ENCODE data around the gene HSBP1L1. TPM values are rescaled to one million over a fixed set of nuclear protein-coding genes. Genes with fewer than 3 reads are reported as not detected.

Gene HSBP1L1
- polyA plus RNA-seq, 1 of the 3 experiments (the other 2 are of a cell fraction): 7.4 TPM

DNA sequence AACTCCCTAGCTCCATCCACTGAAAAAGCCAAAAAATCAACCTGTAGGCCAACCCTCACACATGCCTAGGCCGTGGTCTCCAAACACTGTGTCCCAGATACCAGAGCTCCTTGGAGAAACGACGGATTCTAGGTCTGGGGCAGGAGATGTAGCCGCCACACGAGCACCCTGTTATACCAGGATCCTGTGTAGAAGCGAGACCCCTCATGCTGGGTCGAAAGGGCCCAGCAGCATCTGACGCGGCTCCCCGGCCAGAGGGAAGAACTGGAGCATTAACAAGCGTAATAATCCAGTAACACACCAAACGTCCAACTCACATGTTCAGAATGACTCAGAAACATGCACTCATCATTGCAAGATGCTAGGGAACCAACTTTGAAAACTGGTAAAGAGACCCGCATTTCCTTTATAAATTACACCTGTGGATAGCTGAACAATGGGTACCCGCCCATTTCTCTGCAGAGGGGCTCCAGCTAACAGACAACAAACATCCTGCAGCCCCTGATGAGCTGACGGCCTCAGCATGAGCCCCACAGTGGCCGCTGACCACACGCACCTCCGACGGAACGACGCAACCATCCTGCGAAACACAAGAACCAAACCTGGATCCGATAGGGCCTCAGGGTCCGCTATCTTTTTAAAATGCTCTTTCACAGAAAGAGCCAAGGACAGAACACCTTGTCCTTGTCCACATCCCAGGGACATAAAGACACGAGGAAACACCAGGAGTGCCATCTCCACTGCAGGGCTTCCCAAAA lies 27.2 kb upstream of the HSBP1L1 start:
- Histone ChIP-seq H3K4me1 (ENCODE audit: control insufficient read depth in 1 of 2, insufficient read depth in 2 of 2, low read depth in 1 of 2, low read length in 1 of 2) (no peaks in the 10 kb centered on the region), H4K20me1 (ENCODE audit: insufficient read depth) (no peaks in the 10 kb centered on the region), H3K27ac (ENCODE audit: low read depth in 2 of 2, low read length in 1 of 2) (no peak overlapping the region), H3K9me2 (no peaks in the 10 kb centered on the region), H3K79me2 (ENCODE audit: insufficient read depth) (peaks cover 53% of the 10 kb centered on the region; the same call in 1 of the 2 replicates), H3K4me2 (no peak overlapping the region), H2AFZ (ENCODE audit: low read depth) (no peak overlapping the region), H3F3A (replicated peaks; ENCODE audit: insufficient read depth) (no peaks in the 10 kb centered on the region), H3K36me3 (replicated peaks in 1 of 2; ENCODE audit: control insufficient read depth in 1 of 2, insufficient read depth in 2 of 2, low read length in 1 of 2) (peaks cover 5 to 35% of the 10 kb centered on the region in 2 experiments), H3K9ac (no peak overlapping the region), H3K4me3 (ENCODE audit: low read depth in 2 of 2, low read length in 1 of 2) (no peak overlapping the region), H3K27me3 (ENCODE audit: insufficient read depth) (no peaks in the 10 kb centered on the region), H3K9me3 (peaks cover 16% of the 10 kb centered on the region; the same call in 1 of the 2 replicates)
- WGBS (ENCODE audit: low lambda C conversion rate): 90% methylated on average over 25 of the region's 25 CpGs
- ChIA-PET CTCF (no interaction called here), POLR2A (no interaction called here)
- TF ChIP-seq POLR2AphosphoS5 (IDR thresholded peaks at IDR 0.05; ENCODE audit: low read depth, low read length) (no peak), CHD2 (IDR thresholded peaks at IDR 0.05; ENCODE audit: low read length, partially characterized antibody) (no peak), RAD21 (IDR thresholded peaks at IDR 0.05; ENCODE audit: low read length) (no peak), EP300 (IDR thresholded peaks at IDR 0.05; ENCODE audit: borderline replicate concordance in 1 of 2, low read depth in 1 of 2, low read length in 1 of 2) (no peak), TCF12 (IDR thresholded peaks at IDR 0.05) (no peak), SMC3 (IDR thresholded peaks at IDR 0.05; ENCODE audit: low read depth, low read length) (no peak), NRF1 (IDR thresholded peaks at IDR 0.05; ENCODE audit: low read depth, low read length) (no peak), MXI1 (IDR thresholded peaks at IDR 0.05; ENCODE audit: low read depth, low read length) (no peak), EZH2phosphoT487 (IDR thresholded peaks at IDR 0.05; ENCODE audit: borderline replicate concordance, low read depth) (no peak), GATA2 (CRISPR knock-in tag; IDR thresholded peaks at IDR 0.05) (no peak), SIN3A (IDR thresholded peaks at IDR 0.05; ENCODE audit: borderline replicate concordance, low read depth, low read length) (no peak), PBX3 (IDR thresholded peaks at IDR 0.05) (no peak), GABPA (IDR thresholded peaks at IDR 0.05; ENCODE audit: low read depth) (no peak), CTCF (IDR thresholded peaks at IDR 0.05) (no peak), FOXM1 (IDR thresholded peaks at IDR 0.05; ENCODE audit: low read depth) (no peak), USF2 (IDR thresholded peaks at IDR 0.05; ENCODE audit: borderline replicate concordance, low read depth, low read length) (no peak), JUND (IDR thresholded peaks at IDR 0.05) (no peak)
- TF ChIP-seq, protein P1, sequence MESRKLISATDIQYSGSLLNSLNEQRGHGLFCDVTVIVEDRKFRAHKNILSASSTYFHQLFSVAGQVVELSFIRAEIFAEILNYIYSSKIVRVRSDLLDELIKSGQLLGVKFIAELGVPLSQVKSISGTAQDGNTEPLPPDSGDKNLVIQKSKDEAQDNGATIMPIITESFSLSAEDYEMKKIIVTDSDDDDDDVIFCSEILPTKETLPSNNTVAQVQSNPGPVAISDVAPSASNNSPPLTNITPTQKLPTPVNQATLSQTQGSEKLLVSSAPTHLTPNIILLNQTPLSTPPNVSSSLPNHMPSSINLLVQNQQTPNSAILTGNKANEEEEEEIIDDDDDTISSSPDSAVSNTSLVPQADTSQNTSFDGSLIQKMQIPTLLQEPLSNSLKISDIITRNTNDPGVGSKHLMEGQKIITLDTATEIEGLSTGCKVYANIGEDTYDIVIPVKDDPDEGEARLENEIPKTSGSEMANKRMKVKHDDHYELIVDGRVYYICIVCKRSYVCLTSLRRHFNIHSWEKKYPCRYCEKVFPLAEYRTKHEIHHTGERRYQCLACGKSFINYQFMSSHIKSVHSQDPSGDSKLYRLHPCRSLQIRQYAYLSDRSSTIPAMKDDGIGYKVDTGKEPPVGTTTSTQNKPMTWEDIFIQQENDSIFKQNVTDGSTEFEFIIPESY (IDR thresholded peaks at IDR 0.05; ENCODE audit: borderline replicate concordance, low read depth): no peak
- TF ChIP-seq, protein P2, sequence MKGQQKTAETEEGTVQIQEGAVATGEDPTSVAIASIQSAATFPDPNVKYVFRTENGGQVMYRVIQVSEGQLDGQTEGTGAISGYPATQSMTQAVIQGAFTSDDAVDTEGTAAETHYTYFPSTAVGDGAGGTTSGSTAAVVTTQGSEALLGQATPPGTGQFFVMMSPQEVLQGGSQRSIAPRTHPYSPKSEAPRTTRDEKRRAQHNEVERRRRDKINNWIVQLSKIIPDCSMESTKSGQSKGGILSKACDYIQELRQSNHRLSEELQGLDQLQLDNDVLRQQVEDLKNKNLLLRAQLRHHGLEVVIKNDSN (IDR thresholded peaks at IDR 0.05; ENCODE audit: borderline replicate concordance, low read depth): no peak
- TF ChIP-seq, protein P3, sequence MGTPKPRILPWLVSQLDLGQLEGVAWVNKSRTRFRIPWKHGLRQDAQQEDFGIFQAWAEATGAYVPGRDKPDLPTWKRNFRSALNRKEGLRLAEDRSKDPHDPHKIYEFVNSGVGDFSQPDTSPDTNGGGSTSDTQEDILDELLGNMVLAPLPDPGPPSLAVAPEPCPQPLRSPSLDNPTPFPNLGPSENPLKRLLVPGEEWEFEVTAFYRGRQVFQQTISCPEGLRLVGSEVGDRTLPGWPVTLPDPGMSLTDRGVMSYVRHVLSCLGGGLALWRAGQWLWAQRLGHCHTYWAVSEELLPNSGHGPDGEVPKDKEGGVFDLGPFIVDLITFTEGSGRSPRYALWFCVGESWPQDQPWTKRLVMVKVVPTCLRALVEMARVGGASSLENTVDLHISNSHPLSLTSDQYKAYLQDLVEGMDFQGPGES (IDR thresholded peaks at IDR 0.05; ENCODE audit: low read depth, low read length): no peak
- DNase-seq: no peak
